GM12892 (cell line): ENCODE results near the gene PPIL1.

ENCODE experiments used
- POLR2A ChIP-seq: IDR thresholded peaks from 2 replicates; pipeline ENCODE4 v1.6.1; 2011; ENCODE audit warnings: low read depth, low read length, control low read depth
- POLR2AphosphoS5 ChIP-seq: IDR thresholded peaks from 2 replicates; pipeline ENCODE4 v1.6.1; 2011; ENCODE audit warnings: low read depth, low read length, control low read depth
- TAF1 ChIP-seq: IDR thresholded peaks from 2 replicates; pipeline ENCODE4 v1.6.1; 2011; ENCODE audit warnings: low read depth, mild to moderate bottlenecking, control low read depth, low read length, borderline replicate concordance

GRCh38 chr6:36860126-36860525 is 14.5 kb downstream of the PPIL1 start:
- TF ChIP-seq POLR2AphosphoS5 (no peak), TAF1 (no peak), POLR2A (no peak)
